GM12874 (cell line): ENCODE measurements around the gene OCRL.
A peak's percentile ranks its signal among the peaks of the same experiment; 100 is the strongest.

ENCODE experiments used
- CTCF ChIP-seq: IDR thresholded peaks from 2 replicates; pipeline ENCODE4 v1.5.1; 2011; ENCODE audit warnings: low read depth, mild to moderate bottlenecking, control low read depth, low read length, moderate library complexity; ENCODE audit not compliant: insufficient read depth

OCRL gene

GRCh38 chrX:129637217-129638109 lies 97.4 kb downstream of the OCRL start:
- TF ChIP-seq CTCF = peak; percentile 78

GRCh38 chrX:129638917-129639316 lies 98.9 kb downstream of the OCRL start:
- TF ChIP-seq CTCF = no peak

- no peak for TF ChIP-seq CTCF
Observed at GRCh38 chrX:129640737-129641136, 100.7 kb downstream of the OCRL start.

GRCh38 chrX:129641469-129641868 lies 101.4 kb downstream of the OCRL start:
- no peak for TF ChIP-seq CTCF

GRCh38 chrX:129641941-129642340 lies 101.9 kb downstream of the OCRL start:
- TF ChIP-seq CTCF = no peak
